Activated CD4-positive, alpha-beta T cell treated with anti-CD3 and anti-CD28 coated beads, Interleukin-2, amount 50 U/mL, for 48 hours (primary cell): ENCODE results near the gene BTBD9.

Source experiments
- DNase-seq, 2 experiments: peaks; one replicate each; pipeline ENCODE4 v3.0.0-alpha.2; 2020

The BTBD9 gene

DNA sequence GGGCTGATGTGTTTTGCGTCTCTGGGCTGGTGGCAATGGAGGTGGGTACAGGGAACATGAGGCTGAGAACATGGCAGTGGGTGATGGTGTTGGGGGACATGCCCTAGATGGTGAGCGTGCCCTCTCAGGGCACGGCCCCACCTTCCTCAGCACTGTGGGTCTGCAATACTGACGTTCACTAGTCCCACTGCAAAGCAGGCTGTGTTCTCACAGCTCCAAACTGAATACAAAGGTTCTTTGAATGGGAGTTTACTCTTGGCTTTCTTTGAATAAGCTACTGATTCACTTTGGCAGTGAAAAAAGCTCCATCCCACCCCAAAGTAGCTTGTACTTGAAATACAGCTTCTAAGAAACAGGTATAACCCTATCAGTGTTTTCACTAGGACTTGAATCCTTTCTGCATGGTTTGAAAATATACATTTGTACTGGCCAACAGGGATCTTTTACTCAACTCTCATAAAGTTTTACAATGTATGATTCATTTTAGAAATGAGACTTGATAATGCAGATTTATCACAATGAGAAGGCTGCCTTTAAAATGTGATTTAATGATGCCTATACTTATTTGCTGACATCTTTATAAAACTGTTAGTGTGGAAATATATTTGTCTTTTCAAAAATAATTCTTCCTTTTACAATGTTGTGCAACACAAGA lies 419.5 kb downstream of the BTBD9 start:
- DNase-seq = no peak

GRCh38 chr6:38218235-38218634 lies 421.5 kb downstream of the BTBD9 start:
- no peak for DNase-seq

GRCh38 chr6:38216451-38216850 lies 423.3 kb downstream of the BTBD9 start:
- no peak for DNase-seq

- DNase-seq = no peak
These were observed 423.9 kb downstream of the BTBD9 start for GRCh38 chr6:38215651-38216311.

- no peak for DNase-seq
These were observed 424.5 kb downstream of the BTBD9 start for GRCh38 chr6:38215225-38215624.

DNA sequence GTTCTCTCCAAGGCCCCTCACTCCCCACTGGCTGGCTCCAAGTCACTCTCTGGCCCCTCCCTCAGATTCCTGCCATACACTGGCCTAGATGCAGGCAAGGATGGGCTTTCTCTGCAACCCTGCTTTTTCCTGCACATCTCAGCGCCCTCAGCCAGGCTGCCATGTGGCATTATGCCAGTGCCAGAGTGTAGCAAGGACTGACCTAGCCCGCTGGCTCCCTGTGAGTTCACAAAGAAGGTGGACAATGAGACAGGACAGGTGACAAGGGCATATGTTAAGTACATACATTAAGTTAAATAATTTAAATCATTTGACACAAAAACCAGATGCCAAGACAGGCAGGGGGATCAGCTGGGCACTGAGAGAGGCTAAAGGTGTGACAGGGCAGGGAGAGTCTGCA lies 425.6 kb downstream of the BTBD9 start:
- no peak for DNase-seq

DNA sequence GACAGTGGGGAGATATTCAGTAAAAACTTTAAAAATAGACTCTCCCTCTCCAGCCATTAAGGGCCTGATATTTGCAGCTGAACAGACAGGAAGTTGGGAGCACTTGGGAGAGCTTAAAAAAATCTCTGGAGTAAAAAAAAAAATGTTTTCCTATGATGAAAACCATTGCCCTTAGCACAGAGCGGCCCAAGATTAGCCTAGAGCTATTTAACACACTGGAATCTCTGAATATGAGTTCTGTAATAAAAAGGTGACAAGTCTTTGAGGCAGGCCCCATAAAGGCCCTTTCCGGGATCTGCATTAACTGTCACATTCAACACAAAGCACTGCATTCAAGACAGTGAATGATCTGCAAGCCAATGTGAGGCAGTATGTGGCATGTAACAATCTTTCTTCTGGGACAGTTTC lies 426.5 kb downstream of the BTBD9 start:
- DNase-seq = no peak

GRCh38 chr6:38212579-38212978 lies 427.1 kb downstream of the BTBD9 start:
- DNase-seq = no peak

- no peak for DNase-seq
These were observed 427.6 kb downstream of the BTBD9 start for GRCh38 chr6:38212116-38212515.

- DNase-seq = no peak
These were observed 430.1 kb downstream of the BTBD9 start for GRCh38 chr6:38209371-38210260.

GRCh38 chr6:38208028-38208427 lies 431.7 kb downstream of the BTBD9 start:
- no peak for DNase-seq

DNA sequence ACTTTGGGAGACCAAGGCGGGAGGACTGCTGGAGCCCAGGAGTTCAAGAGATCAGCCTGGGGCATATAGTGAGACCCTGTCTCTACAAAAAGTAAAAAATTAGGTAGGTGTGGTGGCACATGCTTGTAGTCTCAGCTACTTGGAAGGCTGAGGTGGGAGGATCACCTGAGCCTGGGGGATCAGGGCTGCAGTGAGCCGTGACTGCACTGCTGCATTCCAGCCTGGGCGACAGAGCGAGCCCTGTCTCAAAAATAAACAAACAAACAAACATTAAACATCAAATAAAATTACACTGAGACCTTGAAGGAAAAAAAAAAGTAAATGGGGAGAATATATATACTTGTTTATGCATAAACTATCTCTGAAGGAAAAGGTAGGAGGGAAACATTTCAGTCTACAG lies 432.4 kb downstream of the BTBD9 start:
- no peak for DNase-seq

DNA sequence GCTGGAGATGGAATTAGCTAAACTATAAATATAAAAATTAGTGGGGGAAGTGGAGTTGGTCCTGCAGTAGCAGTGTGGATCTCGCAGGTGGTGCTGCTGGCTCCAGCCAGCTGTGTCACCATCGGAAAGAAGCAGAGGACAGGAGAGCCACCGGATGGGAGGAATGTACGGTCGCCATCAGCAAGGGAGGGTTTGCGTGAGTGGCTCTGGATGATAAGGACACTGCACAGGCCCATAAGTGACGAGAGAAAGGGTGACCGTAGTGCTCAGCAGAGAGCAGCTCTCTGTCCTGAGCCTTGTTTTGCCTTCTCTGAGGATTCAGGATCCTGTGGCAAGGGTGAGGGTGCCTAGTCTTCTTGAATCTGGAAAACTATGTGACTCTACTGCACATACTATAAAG lies 441.5 kb downstream of the BTBD9 start:
- no peak for DNase-seq

- DNase-seq = no peak
These were observed 444.6 kb downstream of the BTBD9 start for GRCh38 chr6:38195113-38195635.

- no peak for DNase-seq
These were observed 445.1 kb downstream of the BTBD9 start for GRCh38 chr6:38194589-38194988.

DNA sequence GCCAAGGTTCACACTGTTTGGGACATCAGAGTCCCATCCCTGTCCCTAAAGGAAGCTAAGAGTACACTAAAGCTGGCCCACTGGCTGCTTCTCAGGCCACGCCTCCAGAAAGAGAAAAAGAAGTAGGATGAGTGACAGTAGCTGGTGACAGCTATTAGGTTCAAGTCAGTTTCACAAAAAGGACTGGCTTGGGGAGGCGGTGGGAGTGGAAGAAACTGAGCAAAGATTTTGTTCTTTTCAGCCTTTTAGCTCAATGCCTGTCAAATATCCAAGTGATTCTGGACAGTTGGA lies 445.5 kb downstream of the BTBD9 start:
- DNase-seq = no peak

GRCh38 chr6:38193481-38194281 lies 446.0 kb downstream of the BTBD9 start:
- DNase-seq = no peak

- DNase-seq = no peak
These were observed 446.7 kb downstream of the BTBD9 start for GRCh38 chr6:38193051-38193450.

- DNase-seq = no peak
These were observed 447.2 kb downstream of the BTBD9 start for GRCh38 chr6:38192487-38192886.

- DNase-seq = no peak
These were observed 447.7 kb downstream of the BTBD9 start for GRCh38 chr6:38192011-38192410.

DNA sequence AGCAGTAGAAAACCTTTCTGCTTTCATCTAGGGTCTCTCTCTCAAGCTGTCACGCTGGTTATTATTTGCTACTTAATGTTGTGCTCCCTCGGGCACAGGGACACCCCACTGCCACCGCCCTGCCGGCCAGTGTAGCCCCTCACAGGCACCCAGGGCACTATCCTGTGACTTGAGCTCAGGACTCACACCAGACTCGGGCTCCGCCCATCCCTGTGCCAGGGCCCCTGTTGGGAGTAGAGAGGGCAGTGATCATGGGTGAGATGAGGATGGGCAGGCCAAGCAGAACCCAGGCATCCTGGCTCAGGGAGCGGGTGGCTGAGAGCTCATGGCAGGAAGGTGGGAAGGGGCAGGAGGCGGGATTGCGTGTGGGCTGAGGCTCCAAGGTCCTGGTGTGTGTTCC lies 448.3 kb downstream of the BTBD9 start:
- DNase-seq = no peak

GRCh38 chr6:38188677-38189335 lies 450.9 kb downstream of the BTBD9 start:
- DNase-seq = no peak
